Glutamatergic neuron (in vitro differentiated cells): Measurements from ENCODE around the gene PCDH9. TPM values are rescaled to one million over a fixed set of nuclear protein-coding genes. Genes with fewer than 3 reads are reported as not detected.

Experiments
- DNase-seq: peaks from one replicate; pipeline ENCODE4 v3.0.0; 2022
- H3K27ac Mint-ChIP-seq: one replicate; pipeline ENCODE4 v1.8.0; 2020; ENCODE audit warnings: mild to moderate bottlenecking, mixed read lengths, inconsistent platforms; ENCODE audit not compliant: unreplicated experiment
- H3K27me3 Mint-ChIP-seq: one replicate; pipeline ENCODE4 v1.8.0; 2020; ENCODE audit warnings: mild to moderate bottlenecking, moderate library complexity, mixed read lengths, inconsistent platforms; ENCODE audit not compliant: unreplicated experiment
- H3K36me3 Mint-ChIP-seq: one replicate; pipeline ENCODE4 v1.8.0; 2020; ENCODE audit warnings: mild to moderate bottlenecking, mixed read lengths, inconsistent platforms; ENCODE audit not compliant: unreplicated experiment
- H3K4me1 Mint-ChIP-seq: one replicate; pipeline ENCODE4 v1.8.0; 2020; ENCODE audit warnings: mild to moderate bottlenecking, low read depth, mixed read lengths, inconsistent platforms; ENCODE audit not compliant: unreplicated experiment
- H3K4me3 Mint-ChIP-seq: one replicate; pipeline ENCODE4 v1.8.0; 2020; ENCODE audit warnings: mild to moderate bottlenecking, mixed read lengths, inconsistent platforms; ENCODE audit not compliant: unreplicated experiment
- H3K9me3 Mint-ChIP-seq: one replicate; pipeline ENCODE4 v1.8.0; 2020; ENCODE audit warnings: mild to moderate bottlenecking, moderate library complexity, mixed read lengths, inconsistent platforms; ENCODE audit not compliant: unreplicated experiment
- total RNA-seq: library from RNA; stranded (reverse); fragmentation: NEBNext Ultra II Directional; extraction: Animal tissue kit (Norgen Biotek cat#: 25700); gene quantifications from one replicate; pipeline ENCODE4 v1.2.1, GENCODE V29; 2021; ENCODE audit not compliant: unreplicated experiment
- TF ChIP-seq, protein P1 (sequence below): fragments of 200-600 bp; sonication (generic); IDR thresholded peaks from one replicate; pipeline ENCODE4 v1.5.0; 2021; ENCODE audit not compliant: partially characterized antibody, unreplicated experiment

The PCDH9 gene
- total RNA-seq, 1 donor from 2014 or later = 43.3 TPM

DNA sequence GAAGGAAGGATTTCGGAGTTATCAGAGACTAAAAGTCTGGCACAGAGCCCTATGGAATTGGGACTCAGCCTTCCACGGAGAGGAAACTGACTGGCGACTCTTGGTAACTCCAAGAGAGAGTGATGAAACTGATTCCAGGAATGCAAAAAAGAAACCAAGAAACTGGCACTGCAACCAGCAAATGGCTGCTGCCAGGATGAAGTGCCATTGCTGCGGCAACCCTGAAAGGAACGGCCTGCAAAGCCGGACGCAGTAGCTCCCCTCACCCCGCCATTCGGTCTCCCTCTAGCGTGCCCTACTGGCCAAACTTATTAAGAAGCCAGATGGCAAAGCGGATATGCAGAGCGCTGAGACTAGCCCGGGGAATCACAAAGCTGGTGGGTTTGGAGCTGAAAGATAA is 236.0 kb downstream of the PCDH9 start:
- Mint-ChIP-seq H3K9me3 (no peaks in the 10 kb centered on the region), H3K4me3 (peak overlapping the region; percentile 68), H3K27ac (peak overlapping the region; percentile 72), H3K36me3 (no peaks in the 10 kb centered on the region), H3K4me1 (peaks cover 23% of the 10 kb centered on the region), H3K27me3 (no peaks in the 10 kb centered on the region)
- TF ChIP-seq, protein P1, sequence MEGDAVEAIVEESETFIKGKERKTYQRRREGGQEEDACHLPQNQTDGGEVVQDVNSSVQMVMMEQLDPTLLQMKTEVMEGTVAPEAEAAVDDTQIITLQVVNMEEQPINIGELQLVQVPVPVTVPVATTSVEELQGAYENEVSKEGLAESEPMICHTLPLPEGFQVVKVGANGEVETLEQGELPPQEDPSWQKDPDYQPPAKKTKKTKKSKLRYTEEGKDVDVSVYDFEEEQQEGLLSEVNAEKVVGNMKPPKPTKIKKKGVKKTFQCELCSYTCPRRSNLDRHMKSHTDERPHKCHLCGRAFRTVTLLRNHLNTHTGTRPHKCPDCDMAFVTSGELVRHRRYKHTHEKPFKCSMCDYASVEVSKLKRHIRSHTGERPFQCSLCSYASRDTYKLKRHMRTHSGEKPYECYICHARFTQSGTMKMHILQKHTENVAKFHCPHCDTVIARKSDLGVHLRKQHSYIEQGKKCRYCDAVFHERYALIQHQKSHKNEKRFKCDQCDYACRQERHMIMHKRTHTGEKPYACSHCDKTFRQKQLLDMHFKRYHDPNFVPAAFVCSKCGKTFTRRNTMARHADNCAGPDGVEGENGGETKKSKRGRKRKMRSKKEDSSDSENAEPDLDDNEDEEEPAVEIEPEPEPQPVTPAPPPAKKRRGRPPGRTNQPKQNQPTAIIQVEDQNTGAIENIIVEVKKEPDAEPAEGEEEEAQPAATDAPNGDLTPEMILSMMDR = peak; percentile 67
- DNase-seq = peak; percentile 82

GRCh38 chr13:66992719-66993118 is 237.4 kb downstream of the PCDH9 start:
- TF ChIP-seq, protein P1 = no peak
- H3K27ac Mint-ChIP-seq = no peak overlapping the region
- no peaks in the 10 kb centered on the region for H3K36me3 Mint-ChIP-seq
- no peak for DNase-seq
- no peak overlapping the region for H3K4me3 Mint-ChIP-seq
- no peaks in the 10 kb centered on the region for H3K9me3 Mint-ChIP-seq
- H3K4me1 Mint-ChIP-seq = peaks cover 23% of the 10 kb centered on the region
- H3K27me3 Mint-ChIP-seq = no peaks in the 10 kb centered on the region

DNA sequence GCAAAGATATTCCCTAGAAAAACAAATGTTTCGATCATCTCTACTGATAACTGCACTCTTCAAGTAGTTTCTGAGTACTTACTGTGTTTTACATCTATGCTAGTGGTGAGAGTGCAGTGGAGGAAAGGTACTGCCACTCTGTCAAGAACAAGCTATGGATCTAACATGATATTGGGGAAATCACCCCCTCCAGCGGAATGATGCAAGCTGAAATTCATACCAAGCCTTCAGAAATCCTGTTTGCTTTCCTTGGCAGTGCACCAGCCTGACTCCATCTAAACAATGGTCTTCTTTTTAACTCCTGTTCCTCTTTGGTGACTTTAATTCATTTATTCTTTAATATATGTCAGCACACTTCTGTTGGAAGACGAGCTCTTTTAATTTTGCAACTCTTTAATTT is 238.0 kb downstream of the PCDH9 start:
- Mint-ChIP-seq H3K27me3 (no peaks in the 10 kb centered on the region), H3K4me1 (peaks cover 23% of the 10 kb centered on the region), H3K4me3 (no peak overlapping the region), H3K9me3 (no peaks in the 10 kb centered on the region), H3K36me3 (no peaks in the 10 kb centered on the region), H3K27ac (no peak overlapping the region)
- TF ChIP-seq, protein P1 = no peak
- no peak for DNase-seq

GRCh38 chr13:66984241-66984640 is 245.9 kb downstream of the PCDH9 start:
- TF ChIP-seq, protein P1 = no peak
- no peak overlapping the region for H3K4me3 Mint-ChIP-seq

GRCh38 chr13:66981912-66982311 is 248.2 kb downstream of the PCDH9 start:
- Mint-ChIP-seq H3K36me3 (no peaks in the 10 kb centered on the region), H3K4me3 (no peak overlapping the region), H3K9me3 (peaks cover 6% of the 10 kb centered on the region), H3K4me1 (peaks cover 14% of the 10 kb centered on the region), H3K27ac (no peak overlapping the region), H3K27me3 (peaks cover 5% of the 10 kb centered on the region)
- no peak for DNase-seq
- TF ChIP-seq, protein P1 = no peak

More at GRCh38 chr13:66984241-66984640, 245.9 kb downstream of the PCDH9 start:
- Mint-ChIP-seq H3K4me1 (peaks cover 5% of the 10 kb centered on the region), H3K27ac (no peak overlapping the region), H3K9me3 (no peaks in the 10 kb centered on the region), H3K36me3 (no peaks in the 10 kb centered on the region), H3K27me3 (peaks cover 2% of the 10 kb centered on the region)
- DNase-seq = no peak
